IMR-90 (cell line): ENCODE results near the gene KRTAP3-2. TPM values are rescaled to one million over a fixed set of nuclear protein-coding genes. Genes with fewer than 3 reads are reported as not detected.

ENCODE experiments used
- ATAC-seq: fragments of 200-7000 bp; cut with Tn5 transposase; 2 replicates; pipeline ENCODE4 v1.9.1; 2020; ENCODE audit warnings: low read depth, mild to moderate bottlenecking, moderate library complexity
- BruUV-seq: library from RNA; stranded (reverse); fragments of 400-500 nt; replicated peaks from 2 replicates; lab custom pipeline; 2021; lab: Mats Ljungman, UMichigan
- CTCF ChIA-PET: fragments of 300-600 bp; formaldehyde crosslinking; extraction: SDS; loops from one replicate; lab custom pipeline; 2021; ENCODE audit warnings: antibody characterized with exemption; lab: Yijun Ruan, JAX
- POLR2A ChIA-PET: fragments of 300-600 bp; sonication (Branson Sonifier 250); formaldehyde crosslinking; loops from one replicate; lab custom pipeline; 2022; ENCODE audit warnings: antibody characterized with exemption; ENCODE audit not compliant: unreplicated experiment; lab: Charles Lee
- DNase-seq: peaks from one replicate; pipeline ENCODE4 v3.0.0; 2013
- H2AFZ ChIP-seq: replicated peaks from 2 replicates; pipeline ENCODE3; 2013; ENCODE audit warnings: low read length, mild to moderate bottlenecking; ENCODE audit not compliant: poor library complexity
- H2AK5ac ChIP-seq: 2 replicates; pipeline ENCODE4 v1.6.1; 2013; ENCODE audit warnings: low read depth, low read length, inconsistent platforms
- H2AK9ac ChIP-seq: replicated peaks from 2 replicates; pipeline ENCODE3; 2013; ENCODE audit warnings: mild to moderate bottlenecking, low read depth, low read length, moderate library complexity; ENCODE audit not compliant: poor library complexity
- H2BK120ac ChIP-seq: 2 replicates; pipeline ENCODE4 v1.6.1; 2013; ENCODE audit warnings: low read depth, low read length, inconsistent platforms
- H2BK15ac ChIP-seq: 3 replicates; pipeline ENCODE4 v1.6.1; 2013; ENCODE audit warnings: low read depth, low read length, inconsistent platforms
- H2BK20ac ChIP-seq: 2 replicates; pipeline ENCODE4 v1.6.1; 2013; ENCODE audit warnings: low read depth, mild to moderate bottlenecking, inconsistent platforms, low read length, moderate library complexity
- H2BK5ac ChIP-seq: 2 replicates; pipeline ENCODE4 v1.6.1; 2013; ENCODE audit warnings: mild to moderate bottlenecking, low read depth, low read length, inconsistent platforms; ENCODE audit not compliant: poor library complexity, severe bottlenecking
- H3K14ac ChIP-seq: replicated peaks from 2 replicates; pipeline ENCODE4 v1.6.1; 2013; ENCODE audit warnings: low read depth, low read length, inconsistent platforms
- H3K18ac ChIP-seq: 2 replicates; pipeline ENCODE4 v1.6.1; 2013; ENCODE audit warnings: low read depth, low read length, control low read depth
- H3K23ac ChIP-seq: 2 replicates; pipeline ENCODE4 v1.6.1; 2013; ENCODE audit warnings: low read depth, low read length, inconsistent platforms
- H3K27ac ChIP-seq: 2 replicates; pipeline ENCODE4 v1.5.1; 2013; ENCODE audit warnings: mild to moderate bottlenecking, control low read depth, low read length; ENCODE audit not compliant: insufficient read depth
- H3K27me3 ChIP-seq: 2 replicates; pipeline ENCODE4 v1.6.1; 2013; ENCODE audit warnings: low read length; ENCODE audit not compliant: control insufficient read depth, insufficient read depth
- H3K36me3 ChIP-seq: 2 replicates; pipeline ENCODE4 v1.6.1; 2013; ENCODE audit warnings: low read length, mixed read lengths; ENCODE audit not compliant: control insufficient read depth, insufficient read depth
- H3K4ac ChIP-seq: 2 replicates; pipeline ENCODE4 v1.6.1; 2013; ENCODE audit warnings: low read depth, low read length, inconsistent platforms
- H3K4me1 ChIP-seq: 2 replicates; pipeline ENCODE4 v1.6.1; 2013; ENCODE audit warnings: low read length, mixed read lengths; ENCODE audit not compliant: control insufficient read depth, insufficient read depth
- H3K4me2 ChIP-seq: 2 replicates; pipeline ENCODE4 v1.6.1; 2013; ENCODE audit warnings: low read depth, mild to moderate bottlenecking, control low read depth, low read length, moderate library complexity
- H3K4me3 ChIP-seq: 2 replicates; pipeline ENCODE4 v1.5.1; 2013; ENCODE audit warnings: low read depth, mild to moderate bottlenecking, control low read depth, low read length, moderate library complexity; ENCODE audit not compliant: insufficient read depth
- H3K56ac ChIP-seq: 2 replicates; pipeline ENCODE4 v1.6.1; 2013; ENCODE audit warnings: low read length, inconsistent platforms; ENCODE audit not compliant: insufficient read depth; ENCODE audit errors: extremely low read depth
- H3K79me1 ChIP-seq, 2 experiments: 2 replicates each; pipeline ENCODE4 v1.6.1; 2013; ENCODE audit warnings: low read length in 2 of 2, inconsistent platforms in 1 of 2, low read depth in 1 of 2
- H3K9ac ChIP-seq: 2 replicates; pipeline ENCODE4 v1.6.1; 2013; ENCODE audit warnings: low read depth, low read length, control low read depth
- H3K9me1 ChIP-seq: 2 replicates; pipeline ENCODE4 v1.6.1; 2013; ENCODE audit warnings: low read length, inconsistent platforms; ENCODE audit not compliant: insufficient read depth
- H3K9me3 ChIP-seq: 2 replicates; pipeline ENCODE4 v1.6.1; 2013; ENCODE audit warnings: low read length; ENCODE audit not compliant: control insufficient read depth, insufficient read depth
- H4K20me1 ChIP-seq: 2 replicates; pipeline ENCODE4 v1.6.1; 2013; ENCODE audit warnings: low read length, inconsistent platforms; ENCODE audit not compliant: insufficient read depth
- H4K5ac ChIP-seq: 2 replicates; pipeline ENCODE4 v1.6.1; 2013; ENCODE audit warnings: mild to moderate bottlenecking, low read depth, low read length, control low read depth
- H4K8ac ChIP-seq, 2 experiments: 2 replicates each; pipeline ENCODE4 v1.6.1; 2013; ENCODE audit warnings: low read depth in 2 of 2, low read length in 2 of 2, control low read depth in 1 of 2, inconsistent platforms in 1 of 2
- H4K91ac ChIP-seq: 2 replicates; pipeline ENCODE4 v1.6.1; 2013; ENCODE audit warnings: low read depth, low read length, inconsistent platforms; ENCODE audit not compliant: insufficient read depth
- CEBPB ChIP-seq: IDR thresholded peaks from 2 replicates; pipeline ENCODE4 v1.6.1; 2012; ENCODE audit warnings: low read depth, low read length, improper control_type of control experiment
- CHD1 ChIP-seq: IDR thresholded peaks from 2 replicates; pipeline ENCODE4 v1.6.1; 2012; ENCODE audit warnings: low read depth, low read length, improper control_type of control experiment
- MAFK ChIP-seq: IDR thresholded peaks from 2 replicates; pipeline ENCODE4 v1.6.1; 2012; ENCODE audit warnings: low read depth, low read length, improper control_type of control experiment
- MAZ ChIP-seq: IDR thresholded peaks from 2 replicates; pipeline ENCODE4 v1.6.1; 2012; ENCODE audit warnings: low read depth, mild to moderate bottlenecking, low read length, improper control_type of control experiment, moderate library complexity, borderline replicate concordance
- MXI1 ChIP-seq: IDR thresholded peaks from 2 replicates; pipeline ENCODE4 v1.6.1; 2012; ENCODE audit warnings: low read depth, mild to moderate bottlenecking, low read length, moderate library complexity, borderline replicate concordance
- NFE2L2 ChIP-seq: fragments of 150-350 bp; IDR thresholded peaks from 2 replicates; pipeline ENCODE4 v1.6.1; 2016; ENCODE audit warnings: low read depth, mild to moderate bottlenecking, low read length
- POLR2A ChIP-seq: IDR thresholded peaks from 2 replicates; pipeline ENCODE4 v1.6.1; 2012; ENCODE audit warnings: mild to moderate bottlenecking, low read depth, low read length
- RAD21 ChIP-seq: IDR thresholded peaks from 2 replicates; pipeline ENCODE4 v1.6.1; 2012; ENCODE audit warnings: low read length, improper control_type of control experiment
- RCOR1 ChIP-seq: IDR thresholded peaks from 2 replicates; pipeline ENCODE4 v1.6.1; 2012; ENCODE audit warnings: mild to moderate bottlenecking, low read length, improper control_type of control experiment; ENCODE audit not compliant: insufficient replicate concordance
- RFX5 ChIP-seq: IDR thresholded peaks from 2 replicates; pipeline ENCODE4 v1.8.0; 2012; ENCODE audit warnings: low read depth, mild to moderate bottlenecking, low read length, moderate library complexity
- WGBS, 2 experiments: methylation state at CpG; one replicate each; pipeline versions ENCODE4 v1.1.5 to v1.1.7; 2013; ENCODE audit warnings: missing lambda C conversion rate in 2 of 2; ENCODE audit not compliant: insufficient read length in 1 of 2; ENCODE audit errors: extremely low coverage in 2 of 2; 5-methylcytosine and 5-hydroxymethylcytosine counted together
- dilution Hi-C: fragments of 300-500 bp; cut with HindIII; formaldehyde crosslinking; loops from one replicate; pipeline ENCODE4 v1.14.3; 2018; ENCODE audit warnings: low sequenced_read_pairs; ENCODE audit not compliant: unreplicated experiment
- in situ Hi-C: fragments of 300-500 bp; cut with MboI; formaldehyde crosslinking; loops from 3 replicates; pipeline ENCODE4 v1.14.3; 2019; ENCODE audit warnings: low sequenced_read_pairs, inconsistent platforms, mixed read lengths
- intact Hi-C: fragments of 100-400 bp; cut with micrococcal nuclease; formaldehyde crosslinking; loops from 2 replicates; pipeline ENCODE4 v1.10.0; 2022
- polyA plus RNA-seq, 3 experiments: library from polyadenylated mRNA; depleted of rRNA; stranded (reverse); fragments of >200 nt; gene quantifications; 2 replicates each; pipeline ENCODE4 v1.2.3, GENCODE V29; 2012; ENCODE audit warnings: low replicate concordance in 1 of 3
- total RNA-seq: library from RNA; depleted of rRNA; stranded (reverse); fragments of >200 nt; gene quantifications from 2 replicates; pipeline ENCODE4 v1.2.3, GENCODE V29; 2012
- TF ChIP-seq, protein P1 (sequence below): fragments of 150-350 bp; IDR thresholded peaks from 2 replicates; pipeline ENCODE4 v1.6.1; 2017; ENCODE audit warnings: mild to moderate bottlenecking, antibody characterized with exemption, low read length, low read depth
- TF ChIP-seq, protein P2 (sequence below): fragments of 150-350 bp; IDR thresholded peaks from 2 replicates; pipeline ENCODE4 v1.6.1; 2016; ENCODE audit warnings: low read depth, mild to moderate bottlenecking, low read length, moderate library complexity, borderline replicate concordance
- TF ChIP-seq, protein P3 (sequence below): conservative IDR thresholded peaks from 2 replicates; pipeline ENCODE4 v1.5.1; 2012; ENCODE audit warnings: mild to moderate bottlenecking, low read depth, low read length, improper control_type of control experiment

KRTAP3-2 gene
- total and polyA plus RNA-seq, 2 of the 4 experiments (the other 2 are of a cell fraction), result not detected

DNA sequence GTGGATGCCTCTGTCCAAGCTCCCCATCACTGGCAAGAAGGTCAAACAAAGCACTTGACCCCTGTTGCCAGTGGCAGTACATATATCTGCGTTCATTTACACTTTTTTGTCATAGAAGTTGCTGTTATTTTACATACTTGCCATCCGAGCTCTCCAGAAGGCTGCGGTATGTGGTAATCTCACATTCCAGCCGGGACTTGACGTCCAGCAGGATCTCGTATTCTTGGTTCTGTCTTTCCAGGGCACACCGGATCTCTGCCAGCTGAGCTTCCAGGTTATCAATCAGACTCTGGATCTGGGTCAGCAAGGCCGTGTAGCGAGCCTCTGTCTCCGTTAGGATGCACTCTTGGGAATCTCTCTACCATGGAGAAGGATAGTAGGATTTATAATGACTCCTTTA lies 39.6 kb downstream of the KRTAP3-2 start:
- CTCF ChIA-PET, result no interaction called here
- in situ Hi-C loops, result no loop called here
- BruUV-seq, result no TSS peak

More for the DNA sequence above, 39.6 kb downstream of the KRTAP3-2 start:
- ATAC-seq (no peak), DNase-seq (peak; percentile 51)
- H2BK20ac ChIP-seq, result peak overlapping the region; percentile 2; the same call in 1 of the 2 replicates
- H3K9ac ChIP-seq, result no peak overlapping the region
- no peaks in the 10 kb centered on the region for H3K79me1 ChIP-seq
- H2AK9ac ChIP-seq, result no peak overlapping the region
- peak overlapping the region; percentile 72; the same call in 2 of the 3 replicates for H2BK15ac ChIP-seq
- peak overlapping the region; percentile 66 for H3K4ac ChIP-seq
- H3K4me3 ChIP-seq, result no peak overlapping the region
- H2AFZ ChIP-seq, result peak overlapping the region; percentile 18
- peaks cover 9% of the 10 kb centered on the region for H3K9me1 ChIP-seq
- H2BK120ac ChIP-seq, result peak overlapping the region; percentile 56; the same call in 1 of the 2 replicates
- intact Hi-C loops (no loop called here), dilution Hi-C loops (no loop called here)
- peak overlapping the region; percentile 39 for H3K14ac ChIP-seq
- no peak overlapping the region for H2BK5ac ChIP-seq
- TF ChIP-seq CHD1 (no peak), RAD21 (no peak), MAFK (no peak), NFE2L2 (no peak), CEBPB (no peak), RCOR1 (no peak), MXI1 (no peak), RFX5 (no peak), POLR2A (no peak), MAZ (no peak)
- TF ChIP-seq, protein P1, sequence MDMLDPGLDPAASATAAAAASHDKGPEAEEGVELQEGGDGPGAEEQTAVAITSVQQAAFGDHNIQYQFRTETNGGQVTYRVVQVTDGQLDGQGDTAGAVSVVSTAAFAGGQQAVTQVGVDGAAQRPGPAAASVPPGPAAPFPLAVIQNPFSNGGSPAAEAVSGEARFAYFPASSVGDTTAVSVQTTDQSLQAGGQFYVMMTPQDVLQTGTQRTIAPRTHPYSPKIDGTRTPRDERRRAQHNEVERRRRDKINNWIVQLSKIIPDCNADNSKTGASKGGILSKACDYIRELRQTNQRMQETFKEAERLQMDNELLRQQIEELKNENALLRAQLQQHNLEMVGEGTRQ, result no peak
- TF ChIP-seq, protein P2, sequence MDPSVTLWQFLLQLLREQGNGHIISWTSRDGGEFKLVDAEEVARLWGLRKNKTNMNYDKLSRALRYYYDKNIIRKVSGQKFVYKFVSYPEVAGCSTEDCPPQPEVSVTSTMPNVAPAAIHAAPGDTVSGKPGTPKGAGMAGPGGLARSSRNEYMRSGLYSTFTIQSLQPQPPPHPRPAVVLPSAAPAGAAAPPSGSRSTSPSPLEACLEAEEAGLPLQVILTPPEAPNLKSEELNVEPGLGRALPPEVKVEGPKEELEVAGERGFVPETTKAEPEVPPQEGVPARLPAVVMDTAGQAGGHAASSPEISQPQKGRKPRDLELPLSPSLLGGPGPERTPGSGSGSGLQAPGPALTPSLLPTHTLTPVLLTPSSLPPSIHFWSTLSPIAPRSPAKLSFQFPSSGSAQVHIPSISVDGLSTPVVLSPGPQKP, result no peak
- TF ChIP-seq, protein P3, sequence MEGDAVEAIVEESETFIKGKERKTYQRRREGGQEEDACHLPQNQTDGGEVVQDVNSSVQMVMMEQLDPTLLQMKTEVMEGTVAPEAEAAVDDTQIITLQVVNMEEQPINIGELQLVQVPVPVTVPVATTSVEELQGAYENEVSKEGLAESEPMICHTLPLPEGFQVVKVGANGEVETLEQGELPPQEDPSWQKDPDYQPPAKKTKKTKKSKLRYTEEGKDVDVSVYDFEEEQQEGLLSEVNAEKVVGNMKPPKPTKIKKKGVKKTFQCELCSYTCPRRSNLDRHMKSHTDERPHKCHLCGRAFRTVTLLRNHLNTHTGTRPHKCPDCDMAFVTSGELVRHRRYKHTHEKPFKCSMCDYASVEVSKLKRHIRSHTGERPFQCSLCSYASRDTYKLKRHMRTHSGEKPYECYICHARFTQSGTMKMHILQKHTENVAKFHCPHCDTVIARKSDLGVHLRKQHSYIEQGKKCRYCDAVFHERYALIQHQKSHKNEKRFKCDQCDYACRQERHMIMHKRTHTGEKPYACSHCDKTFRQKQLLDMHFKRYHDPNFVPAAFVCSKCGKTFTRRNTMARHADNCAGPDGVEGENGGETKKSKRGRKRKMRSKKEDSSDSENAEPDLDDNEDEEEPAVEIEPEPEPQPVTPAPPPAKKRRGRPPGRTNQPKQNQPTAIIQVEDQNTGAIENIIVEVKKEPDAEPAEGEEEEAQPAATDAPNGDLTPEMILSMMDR, result no peak
- H3K23ac ChIP-seq, result no peak overlapping the region
- no peaks in the 10 kb centered on the region for H3K27me3 ChIP-seq
- no peaks in the 10 kb centered on the region for H4K20me1 ChIP-seq
- whole genome bisulfite sequencing, 2 experiments, result 52% methylated on average over 5 of the region's 10 CpGs; no CpG with 5 or more reads in 1 of the 2 experiments
- H3K9me3 ChIP-seq, result no peaks in the 10 kb centered on the region
- peak overlapping the region; percentile 50 to 73; a peak in 3 of 4 replicates for H4K8ac ChIP-seq
- H3K18ac ChIP-seq, result peak overlapping the region; percentile 38; the same call in 1 of the 2 replicates
- H2AK5ac ChIP-seq, result peak overlapping the region; percentile 33; the same call in 1 of the 2 replicates
- H4K91ac ChIP-seq, result peak overlapping the region; percentile 16; the same call in 1 of the 2 replicates
- no peak overlapping the region for H3K56ac ChIP-seq
- no peaks in the 10 kb centered on the region for H3K36me3 ChIP-seq
- POLR2A ChIA-PET, result no interaction called here
- peak overlapping the region; percentile 63 for H3K4me2 ChIP-seq
- peak overlapping the region; percentile 74; the same call in 1 of the 2 replicates for H4K5ac ChIP-seq
- peaks cover 8% of the 10 kb centered on the region for H3K4me1 ChIP-seq
- peak overlapping the region; percentile 8; the same call in 1 of the 2 replicates for H3K27ac ChIP-seq
